Measurements from ENCODE around the gene FGF22.

The FGF22 gene

DNA sequence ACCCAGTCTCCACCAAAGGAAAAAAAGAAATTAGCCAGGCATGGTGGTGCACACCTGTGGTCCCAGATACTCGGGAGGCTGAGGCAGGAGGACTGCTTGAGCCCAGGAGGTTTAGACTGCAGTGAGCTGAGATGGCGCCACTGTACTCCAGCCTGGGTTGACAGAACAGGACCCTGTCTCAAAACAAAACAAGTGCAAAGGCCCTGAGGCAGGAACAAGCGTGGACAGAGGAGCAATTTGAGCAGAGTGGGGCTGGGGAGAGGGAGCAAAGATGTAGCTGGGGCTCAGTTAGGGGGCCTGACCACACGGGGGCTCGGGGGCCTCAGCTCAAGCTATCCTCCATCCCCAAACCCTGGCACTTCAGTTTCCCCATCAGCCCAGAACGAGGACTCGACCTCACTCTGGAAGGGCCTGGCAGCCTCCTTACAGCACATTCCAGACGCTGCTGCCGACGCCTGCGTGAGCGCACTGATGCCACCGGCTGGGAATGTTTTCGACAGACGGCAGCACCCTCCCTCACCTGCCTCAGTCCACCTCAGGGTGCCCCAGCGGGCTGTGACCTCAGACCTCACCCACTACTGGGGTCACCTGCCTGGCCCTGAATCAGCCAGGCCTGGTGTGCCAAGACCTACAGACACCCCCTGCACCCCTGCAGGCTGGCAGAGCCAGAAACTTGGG, 4.6 kb upstream of the FGF22 start:
- no peak overlapping the region for H3K27ac Mint-ChIP-seq
- DNase-seq (ENCODE audit: low spot score in 2 of 2) (no peak), ATAC-seq (ENCODE audit: low read depth) (no peak)
- H3K36me3 Mint-ChIP-seq: peaks cover 5% of the 10 kb centered on the region
- no peaks in the 10 kb centered on the region for H3K9me3 Mint-ChIP-seq
- no peaks in the 10 kb centered on the region for H3K27me3 Mint-ChIP-seq
- H3K4me3 Mint-ChIP-seq: no peak overlapping the region
- peaks cover 22% of the 10 kb centered on the region for H3K4me1 Mint-ChIP-seq

DNA sequence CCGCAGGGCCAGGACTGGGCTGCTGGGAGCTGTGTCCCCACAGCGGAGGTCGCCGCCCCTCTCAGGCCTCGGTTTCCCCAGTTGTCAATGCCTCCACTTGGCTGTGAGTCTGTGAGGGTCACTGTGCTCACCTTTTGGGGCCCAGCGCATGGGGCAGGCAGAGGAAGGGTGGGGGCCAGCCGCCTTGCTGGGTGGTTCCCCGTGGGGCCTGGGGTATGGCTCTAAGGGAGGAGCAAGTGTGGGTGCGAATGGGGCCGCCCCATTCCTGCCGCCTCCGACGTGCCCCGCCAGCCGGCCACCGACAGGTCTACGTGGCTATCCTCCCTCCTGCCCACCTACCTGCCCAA, 800 bp upstream of the FGF22 start:
- H3K27me3 Mint-ChIP-seq: no peaks in the 10 kb centered on the region
- no peak for DNase-seq (ENCODE audit: low spot score in 2 of 2)

DNA sequence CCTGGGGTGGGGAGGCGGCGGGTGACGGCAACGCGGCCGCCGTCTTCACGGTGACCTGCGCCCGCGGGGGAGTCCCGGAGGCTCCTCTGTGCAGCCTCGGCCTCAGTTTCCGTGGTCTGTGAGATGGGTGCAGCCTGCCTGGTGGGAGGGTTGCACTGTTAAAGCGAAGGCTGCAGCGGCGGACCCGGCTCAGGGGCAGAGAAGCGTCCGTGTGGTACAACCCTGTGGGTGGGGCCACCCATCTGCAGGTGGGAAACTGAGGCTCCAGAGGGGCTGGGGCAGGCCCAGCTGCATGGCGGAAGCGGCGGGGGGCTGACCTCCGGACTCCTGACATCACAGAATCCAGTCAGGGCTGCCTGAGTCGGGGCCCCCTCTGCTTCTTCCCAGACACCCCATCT, 481 bp downstream of the FGF22 start:
- DNase-seq (ENCODE audit: low spot score in 2 of 2) (no peak), ATAC-seq (ENCODE audit: low read depth) (no peak)
- peaks cover 22% of the 10 kb centered on the region for H3K4me1 Mint-ChIP-seq
- H3K9me3 Mint-ChIP-seq: no peaks in the 10 kb centered on the region
- H3K27ac Mint-ChIP-seq: peak overlapping the region; percentile 31
- H3K27me3 Mint-ChIP-seq: no peaks in the 10 kb centered on the region
- peak overlapping the region; percentile 49 for H3K4me3 Mint-ChIP-seq
- H3K36me3 Mint-ChIP-seq: no peaks in the 10 kb centered on the region

More for the DNA sequence above, 800 bp upstream of the FGF22 start:
- Mint-ChIP-seq H3K27ac (peak overlapping the region; percentile 93), H3K9me3 (no peaks in the 10 kb centered on the region), H3K36me3 (no peaks in the 10 kb centered on the region), H3K4me3 (peak overlapping the region; percentile 89), H3K4me1 (peaks cover 22% of the 10 kb centered on the region)
- ATAC-seq (ENCODE audit: low read depth): no peak

DNA sequence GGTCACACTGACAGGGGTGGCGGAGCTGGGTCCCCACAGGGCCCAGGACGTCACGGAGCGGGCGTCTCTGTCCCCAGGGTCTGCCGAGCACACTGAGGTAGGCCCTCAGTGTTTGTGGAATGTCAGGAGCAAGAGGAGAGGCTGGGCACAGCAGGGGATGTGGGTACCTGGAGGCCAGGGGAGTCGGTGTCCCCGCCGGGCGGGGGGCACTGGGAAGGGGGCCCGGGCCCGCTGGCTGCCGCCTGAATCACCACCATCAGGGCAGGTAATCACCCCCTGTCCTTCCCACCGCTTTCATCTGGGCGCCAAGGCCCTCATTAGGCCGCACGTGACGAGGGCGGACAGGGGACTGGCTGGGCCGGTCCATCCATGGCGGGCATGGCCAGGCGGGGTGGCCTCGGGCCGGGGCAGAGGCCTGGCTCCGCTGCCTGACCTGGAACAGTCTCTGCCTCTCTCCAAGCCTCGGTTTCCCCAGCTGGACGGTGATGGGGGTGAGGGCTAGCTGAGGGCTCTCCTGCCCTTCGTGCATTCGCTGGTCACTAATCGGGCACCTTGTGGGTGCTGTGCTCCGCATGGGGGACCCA, 1.0 kb downstream of the FGF22 start:
- H3K27ac Mint-ChIP-seq: peak overlapping the region; percentile 31
- no peak for ATAC-seq (ENCODE audit: low read depth)
- H3K36me3 Mint-ChIP-seq: no peaks in the 10 kb centered on the region

DNA sequence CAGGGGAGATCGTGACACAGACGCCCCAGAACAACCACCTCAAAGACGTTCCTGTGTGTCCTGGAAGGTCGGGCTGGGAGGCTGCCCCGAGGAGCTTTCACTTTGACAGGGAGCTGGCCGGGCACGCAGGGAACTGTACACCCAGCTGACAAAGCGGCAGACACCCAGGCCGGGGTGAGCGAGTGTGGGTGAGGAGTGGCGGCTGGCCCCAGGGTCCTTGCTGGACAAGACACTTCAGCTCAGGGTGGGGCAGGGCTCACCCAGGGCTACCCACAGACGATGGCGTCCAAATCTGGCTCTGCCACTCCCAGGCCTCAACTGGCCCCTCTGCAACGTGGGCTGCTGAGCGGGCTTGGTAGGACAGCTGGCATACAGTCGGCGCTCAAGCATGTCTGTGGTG, 2.0 kb downstream of the FGF22 start:
- Mint-ChIP-seq H3K27ac (peak overlapping the region; percentile 87), H3K9me3 (no peaks in the 10 kb centered on the region), H3K4me1 (peaks cover 24% of the 10 kb centered on the region), H3K4me3 (peak overlapping the region; percentile 60), H3K36me3 (peaks cover 3% of the 10 kb centered on the region), H3K27me3 (no peaks in the 10 kb centered on the region)
- DNase-seq (ENCODE audit: low spot score in 2 of 2) (no peak), ATAC-seq (ENCODE audit: low read depth) (no peak)

More for the DNA sequence above, 1.0 kb downstream of the FGF22 start:
- no peak for DNase-seq (ENCODE audit: low spot score in 2 of 2)
- no peak overlapping the region for H3K4me3 Mint-ChIP-seq
- no peaks in the 10 kb centered on the region for H3K27me3 Mint-ChIP-seq
- H3K4me1 Mint-ChIP-seq: peaks cover 22% of the 10 kb centered on the region
- no peaks in the 10 kb centered on the region for H3K9me3 Mint-ChIP-seq

DNA sequence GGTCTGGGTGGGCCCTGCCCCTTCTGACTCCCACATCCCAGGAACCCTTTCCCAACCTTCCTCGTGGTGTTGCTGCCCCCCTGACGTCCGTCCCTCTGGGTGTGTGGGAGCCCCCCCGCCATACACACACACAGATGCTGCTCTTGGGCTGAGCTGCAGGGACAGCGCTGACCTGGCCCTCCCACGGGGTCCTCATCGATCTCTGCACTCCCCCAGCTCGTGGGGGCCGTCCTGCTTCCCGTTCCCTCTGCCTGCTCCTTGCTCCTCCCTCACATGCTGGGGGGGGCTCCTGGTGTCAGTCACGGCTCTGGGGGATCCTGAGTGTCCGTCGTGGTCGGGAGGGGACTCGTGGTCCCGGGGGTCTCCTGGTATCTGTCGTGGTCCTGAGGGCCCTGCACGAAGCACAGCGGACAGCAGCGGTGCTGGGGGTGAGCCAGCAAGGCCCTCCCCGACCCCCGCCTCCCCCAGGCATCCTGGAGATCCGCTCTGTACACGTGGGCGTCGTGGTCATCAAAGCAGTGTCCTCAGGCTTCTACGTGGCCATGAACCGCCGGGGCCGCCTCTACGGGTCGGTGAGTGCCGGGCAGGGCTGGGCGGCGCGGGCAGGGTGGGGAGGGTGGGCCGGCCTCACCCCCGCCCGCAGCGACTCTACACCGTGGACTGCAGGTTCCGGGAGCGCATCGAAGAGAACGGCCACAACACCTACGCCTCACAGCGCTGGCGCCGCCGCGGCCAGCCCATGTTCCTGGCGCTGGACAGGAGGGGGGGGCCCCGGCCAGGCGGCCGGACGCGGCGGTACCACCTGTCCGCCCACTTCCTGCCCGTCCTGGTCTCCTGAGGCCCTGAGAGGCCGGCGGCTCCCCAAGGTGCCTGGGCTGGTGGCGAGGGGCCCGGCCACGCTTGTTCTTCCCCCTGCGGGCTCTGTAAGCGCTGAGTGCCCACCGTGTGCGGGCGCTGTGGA, 3.4 kb downstream of the FGF22 start:
- peak overlapping the region; percentile 20 for H3K27ac Mint-ChIP-seq
- no peak overlapping the region for H3K4me3 Mint-ChIP-seq
- ATAC-seq (ENCODE audit: low read depth) (no peak), DNase-seq (ENCODE audit: low spot score in 2 of 2) (no peak)
- no peaks in the 10 kb centered on the region for H3K27me3 Mint-ChIP-seq
- H3K9me3 Mint-ChIP-seq: no peaks in the 10 kb centered on the region
- peaks cover 18% of the 10 kb centered on the region for H3K4me1 Mint-ChIP-seq
- H3K36me3 Mint-ChIP-seq: peaks cover 6% of the 10 kb centered on the region

DNA sequence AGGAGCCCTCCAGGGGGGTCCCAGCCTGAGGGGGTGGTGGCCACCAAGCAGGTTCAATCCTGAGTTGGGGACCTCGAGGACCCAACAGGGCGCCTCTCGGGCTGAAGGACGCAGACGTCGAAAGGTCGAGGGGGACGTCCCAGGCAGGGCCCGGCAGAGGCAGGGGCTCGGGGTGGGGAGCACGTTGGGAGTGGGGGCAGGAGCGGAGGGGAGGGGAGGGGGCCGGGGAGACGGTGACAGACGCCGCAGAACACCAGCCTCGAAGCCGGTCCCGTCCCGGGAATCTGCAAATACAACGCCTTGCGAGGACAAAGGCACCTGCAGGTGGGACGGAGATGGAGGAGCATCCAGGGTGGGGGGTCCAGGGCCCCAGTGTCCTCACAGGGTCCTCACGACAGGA, 4.1 kb downstream of the FGF22 start:
- H3K4me1 Mint-ChIP-seq: peaks cover 20% of the 10 kb centered on the region
- peaks cover 8% of the 10 kb centered on the region for H3K36me3 Mint-ChIP-seq

DNA sequence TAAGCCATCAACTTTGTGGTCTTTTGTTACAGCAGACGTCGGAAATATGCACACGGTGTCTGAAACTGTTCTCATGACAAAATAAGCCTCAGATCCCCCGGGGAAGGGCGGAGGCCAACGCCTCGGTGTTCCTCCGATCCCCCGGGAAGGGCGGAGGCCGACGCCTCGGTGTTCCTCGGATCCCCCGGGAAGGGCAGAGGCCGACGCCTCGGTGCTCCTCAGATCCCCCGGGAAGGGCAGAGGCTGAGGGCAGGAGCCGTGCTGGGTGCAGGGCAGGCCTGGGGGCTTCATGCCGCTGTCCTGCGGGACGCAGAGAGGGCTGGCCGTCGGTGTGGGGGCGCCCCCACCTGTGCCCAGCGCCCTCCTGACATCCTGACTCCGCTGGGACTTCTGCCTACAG, 4.7 kb downstream of the FGF22 start:
- no peak overlapping the region for H3K27ac Mint-ChIP-seq
- no peak overlapping the region for H3K4me3 Mint-ChIP-seq
- ATAC-seq (ENCODE audit: low read depth) (no peak), DNase-seq (ENCODE audit: low spot score in 2 of 2) (no peak)
- peaks cover 8% of the 10 kb centered on the region for H3K36me3 Mint-ChIP-seq
- no peaks in the 10 kb centered on the region for H3K9me3 Mint-ChIP-seq
- H3K27me3 Mint-ChIP-seq: no peaks in the 10 kb centered on the region
- H3K4me1 Mint-ChIP-seq: peaks cover 17% of the 10 kb centered on the region

More for the DNA sequence above, 4.1 kb downstream of the FGF22 start:
- no peak overlapping the region for H3K27ac Mint-ChIP-seq
- ATAC-seq (ENCODE audit: low read depth) (no peak), DNase-seq (ENCODE audit: low spot score in 2 of 2) (no peak)
- H3K27me3 Mint-ChIP-seq: no peaks in the 10 kb centered on the region
- no peaks in the 10 kb centered on the region for H3K9me3 Mint-ChIP-seq
- no peak overlapping the region for H3K4me3 Mint-ChIP-seq

DNA sequence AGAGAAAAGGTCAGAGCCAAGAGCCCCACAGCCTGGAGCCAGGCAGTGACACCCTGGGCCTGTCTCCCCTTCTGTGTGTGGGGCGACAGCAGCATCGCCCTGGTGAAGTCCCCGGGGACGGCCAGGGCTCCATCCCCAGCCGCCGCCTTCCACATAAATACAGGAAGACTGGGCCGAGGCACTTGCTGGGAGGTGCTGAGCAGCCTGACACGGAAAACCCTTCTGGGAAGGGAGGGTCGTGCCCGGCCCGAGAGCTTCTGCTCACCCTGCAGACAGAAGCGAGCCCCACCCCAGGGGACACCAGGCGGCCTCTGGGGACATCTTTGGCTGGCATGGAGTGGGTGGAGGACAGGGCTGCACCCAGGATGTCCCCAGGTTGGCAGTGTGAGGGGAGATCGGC, 5.1 kb downstream of the FGF22 start:
- H3K27ac Mint-ChIP-seq: peak overlapping the region; percentile 72
- H3K27me3 Mint-ChIP-seq: no peaks in the 10 kb centered on the region
- H3K4me1 Mint-ChIP-seq: peaks cover 15% of the 10 kb centered on the region
- ATAC-seq (ENCODE audit: low read depth): no peak
- no peak for DNase-seq (ENCODE audit: low spot score in 2 of 2)
- H3K36me3 Mint-ChIP-seq: peaks cover 8% of the 10 kb centered on the region
- no peak overlapping the region for H3K4me3 Mint-ChIP-seq
- no peaks in the 10 kb centered on the region for H3K9me3 Mint-ChIP-seq

DNA sequence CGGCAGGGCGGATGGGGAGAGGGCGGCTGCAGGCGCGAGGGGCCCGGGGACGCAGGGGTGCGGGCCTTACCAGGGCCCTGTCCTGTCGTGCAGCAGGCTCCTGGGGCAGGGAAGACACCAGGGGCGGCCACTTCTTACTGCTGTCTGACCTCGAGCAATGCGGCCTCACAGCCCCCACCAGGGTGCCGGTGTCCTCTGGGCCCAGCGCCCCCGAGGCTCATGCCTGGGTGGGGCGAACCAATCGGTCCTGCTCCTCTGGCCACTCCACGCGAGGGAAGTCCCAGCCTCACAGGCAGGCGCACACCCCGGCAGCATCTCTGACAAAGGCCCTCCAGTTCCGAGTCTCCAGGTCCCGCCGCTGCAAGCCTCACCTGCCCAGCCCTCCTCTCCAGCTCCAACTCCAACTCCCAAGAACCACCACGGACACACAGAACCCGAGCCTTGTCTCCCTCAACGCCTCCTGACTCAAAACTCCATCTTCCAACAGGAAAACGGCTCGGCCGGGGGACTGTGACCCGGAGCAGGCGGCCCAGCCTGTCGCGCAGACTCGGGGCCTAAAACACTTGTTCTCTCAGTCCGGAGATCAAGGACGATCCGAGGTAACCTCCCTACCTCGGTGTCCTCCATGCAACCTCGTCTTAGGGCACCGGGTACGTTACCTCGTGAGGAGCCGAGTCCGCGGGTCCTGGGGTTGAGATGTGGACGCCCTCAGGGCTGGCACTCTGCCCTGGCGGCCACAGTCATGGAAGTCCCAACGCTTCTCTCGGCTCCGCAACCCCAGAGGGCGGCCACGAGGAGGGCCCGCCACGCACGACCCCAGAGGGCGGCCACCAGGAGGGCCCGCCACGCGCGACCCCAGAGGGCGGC, 6.5 kb downstream of the FGF22 start:
- peak overlapping the region; percentile 62 for H3K27ac Mint-ChIP-seq
- H3K27me3 Mint-ChIP-seq: no peaks in the 10 kb centered on the region
- peaks cover 13% of the 10 kb centered on the region for H3K4me1 Mint-ChIP-seq
- H3K36me3 Mint-ChIP-seq: peaks cover 8% of the 10 kb centered on the region
- DNase-seq (ENCODE audit: low spot score in 2 of 2) (no peak), ATAC-seq (ENCODE audit: low read depth) (no peak)
- H3K4me3 Mint-ChIP-seq: no peak overlapping the region
- no peaks in the 10 kb centered on the region for H3K9me3 Mint-ChIP-seq

DNA sequence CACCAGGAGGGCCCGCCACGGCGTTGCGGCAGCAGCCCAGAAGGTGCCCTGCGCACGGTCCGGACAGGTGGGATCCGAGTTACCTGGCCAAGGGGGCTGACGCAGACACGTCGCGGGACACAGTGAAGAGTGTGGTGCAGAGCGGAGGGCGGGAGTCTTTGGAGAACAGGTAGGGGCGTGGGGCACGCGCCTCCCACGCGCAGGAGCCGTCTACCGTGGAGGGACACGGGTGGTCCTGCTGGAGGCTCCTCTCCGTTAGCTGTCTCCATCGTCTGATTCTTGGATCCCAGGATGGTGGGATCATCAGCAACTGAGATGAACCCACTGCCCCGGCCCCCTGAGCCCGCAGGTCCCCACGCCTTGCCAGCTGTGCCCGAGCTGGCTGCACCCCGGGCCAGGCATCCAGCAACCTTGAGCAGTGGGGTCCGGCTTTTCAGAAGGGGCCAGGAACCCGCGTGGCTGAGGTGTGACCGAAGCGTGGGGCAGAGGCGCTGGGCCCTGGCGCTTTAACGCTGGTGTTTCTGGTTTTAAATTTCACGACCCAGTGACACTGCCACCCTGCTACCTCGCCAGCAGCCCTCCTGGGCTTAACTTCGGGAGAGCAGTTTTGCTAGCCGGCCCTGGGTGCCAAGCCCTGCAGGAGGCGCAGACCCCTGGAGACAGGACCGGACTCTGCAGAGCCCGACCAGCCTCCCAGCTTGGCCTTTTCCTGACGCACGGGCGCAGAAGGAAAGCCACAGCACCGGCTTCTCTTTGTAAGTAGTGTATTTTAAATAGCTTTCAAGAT, 7.3 kb downstream of the FGF22 start:
- Mint-ChIP-seq H3K27me3 (no peaks in the 10 kb centered on the region), H3K27ac (peak overlapping the region; percentile 93), H3K9me3 (no peaks in the 10 kb centered on the region), H3K4me3 (no peak overlapping the region), H3K36me3 (peaks cover 8% of the 10 kb centered on the region), H3K4me1 (peaks cover 9% of the 10 kb centered on the region)
- DNase-seq (ENCODE audit: low spot score in 2 of 2) (no peak), ATAC-seq (ENCODE audit: low read depth) (no peak)

DNA sequence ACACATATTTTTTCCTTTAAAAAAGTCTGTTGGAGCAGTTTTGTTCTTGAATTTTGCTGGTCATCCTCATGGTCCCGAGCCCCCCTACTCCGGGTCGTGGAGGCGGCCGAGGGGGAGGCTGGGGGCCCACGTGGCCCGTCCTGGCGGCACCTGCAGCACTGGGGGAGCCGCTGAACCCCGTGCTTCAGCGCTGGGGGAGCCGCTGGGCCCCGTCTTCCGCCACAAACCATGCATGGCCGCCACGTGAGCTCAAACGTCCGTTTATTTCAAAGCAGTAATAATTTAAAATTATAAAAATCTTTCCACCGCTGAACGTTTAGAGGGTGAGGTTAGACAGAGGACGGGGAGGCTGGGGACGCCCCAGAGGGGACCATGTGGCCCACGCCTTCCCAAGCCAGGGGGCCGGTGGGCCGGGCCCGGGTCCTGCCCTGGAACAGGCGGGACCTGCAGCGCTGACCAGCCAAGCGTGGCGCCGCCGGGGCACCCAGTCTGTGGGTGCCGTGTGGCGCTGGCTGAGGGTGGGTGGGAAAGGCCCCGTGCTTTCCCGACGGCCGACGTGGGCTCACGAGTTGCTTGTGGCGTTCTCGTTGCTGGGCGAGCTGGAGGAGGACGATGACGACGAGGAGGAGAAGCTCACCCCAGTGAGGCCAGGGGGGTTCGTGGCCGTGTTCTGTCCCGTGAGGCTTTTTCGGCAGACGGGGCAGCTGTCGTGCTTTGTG, 8.0 kb downstream of the FGF22 start:
- ATAC-seq (ENCODE audit: low read depth) (peak; percentile 78), DNase-seq (ENCODE audit: low spot score in 2 of 2) (no peak)
- Mint-ChIP-seq H3K4me3 (peak overlapping the region; percentile 67), H3K27me3 (no peaks in the 10 kb centered on the region), H3K9me3 (no peaks in the 10 kb centered on the region), H3K27ac (peak overlapping the region; percentile 93), H3K4me1 (peaks cover 7% of the 10 kb centered on the region), H3K36me3 (peaks cover 8% of the 10 kb centered on the region)

Data from memory B cell (primary cell).